Measurements from ENCODE around the gene ZNF670.

Gene ZNF670

DNA sequence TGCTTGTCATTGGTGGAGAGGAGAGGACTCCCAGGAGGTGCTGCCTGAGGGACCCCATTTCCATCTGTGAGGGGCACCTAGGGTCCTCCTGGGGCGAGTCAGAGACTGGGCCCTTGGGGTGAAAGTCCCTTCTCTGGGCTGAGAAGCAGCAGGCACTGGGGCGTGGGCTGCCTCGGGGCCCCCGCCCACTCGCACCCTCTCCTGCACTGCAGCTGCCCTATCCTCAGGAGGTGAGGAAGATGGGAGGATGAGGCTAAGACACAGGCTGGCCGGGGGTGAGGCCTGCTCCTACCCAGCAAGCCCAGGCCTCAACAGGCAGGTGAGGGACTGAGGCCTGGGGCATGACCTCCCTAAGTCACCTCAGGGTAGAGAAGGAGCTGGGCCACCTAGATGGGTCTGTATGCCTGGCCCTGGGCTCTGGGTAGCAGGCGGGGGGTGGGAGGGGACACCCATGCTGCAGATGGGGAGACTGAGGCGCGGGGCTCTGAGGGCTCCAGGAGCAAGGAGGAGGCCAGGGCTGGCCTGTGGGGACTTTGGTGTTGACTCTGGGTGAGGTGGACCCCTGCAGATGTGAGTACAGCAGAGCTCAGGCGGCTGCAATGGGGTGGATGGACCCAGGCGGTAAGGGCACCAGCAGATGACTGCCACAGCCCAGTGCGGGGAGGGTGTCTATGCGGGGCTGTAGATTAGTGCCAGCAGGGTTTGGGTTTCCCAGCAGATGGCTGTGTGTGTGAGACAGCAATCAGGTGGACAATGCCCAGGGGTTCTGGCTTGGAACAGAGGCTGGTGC lies 35.9 kb upstream of the ZNF670 start:
- no peaks in the 10 kb centered on the region for H3K9me3 ChIP-seq (ENCODE audit: control insufficient read depth, low read length)
- no peak overlapping the region for H3K4me3 ChIP-seq (ENCODE audit: insufficient read depth, low read depth, low read length)
- 89 to 92% methylated on average over 13 of the region's 13 CpGs for WGBS, 2 experiments

DNA sequence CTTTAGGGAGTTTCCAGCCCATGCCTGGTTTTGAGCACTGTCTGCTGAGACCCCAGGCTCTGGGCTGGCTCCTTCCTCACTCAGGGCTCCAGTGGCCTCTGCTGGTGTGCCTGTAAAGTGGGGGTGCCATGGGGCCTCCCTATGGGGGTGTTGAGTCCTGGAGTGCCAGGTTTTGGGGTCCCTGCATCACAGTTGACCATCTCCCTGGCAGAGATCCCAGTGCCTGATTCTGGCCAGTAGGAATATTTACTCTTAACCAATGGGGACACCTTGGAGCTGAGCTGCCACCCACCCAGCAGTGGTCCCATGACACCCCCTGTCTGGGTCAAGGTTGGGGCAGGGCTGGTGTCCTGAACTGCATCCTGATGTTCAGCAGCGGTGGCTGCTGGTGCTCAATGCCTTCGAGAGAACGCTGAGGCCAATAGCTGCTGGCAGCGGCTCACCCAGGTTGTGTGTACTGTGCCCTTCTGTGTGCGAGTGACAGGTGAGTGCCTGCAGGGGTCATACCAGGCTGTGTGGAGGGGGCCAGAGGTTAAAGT lies 35.2 kb upstream of the ZNF670 start:
- Histone ChIP-seq H3K27me3 (ENCODE audit: control insufficient read depth, insufficient read depth, low read length, poor library complexity, severe bottlenecking) (peaks cover 35% of the 10 kb centered on the region), H3K36me3 (ENCODE audit: control insufficient read depth, insufficient read depth, low read length) (no peaks in the 10 kb centered on the region), H3K4me3 (ENCODE audit: insufficient read depth, low read depth, low read length) (no peak overlapping the region), H3K27ac (ENCODE audit: insufficient read depth, low read depth, low read length, poor library complexity, severe bottlenecking) (no peak overlapping the region), H3K9me3 (ENCODE audit: control insufficient read depth, low read length) (no peaks in the 10 kb centered on the region), H3K4me1 (ENCODE audit: control insufficient read depth, insufficient read depth, low read length) (no peaks in the 10 kb centered on the region)
- WGBS, 2 experiments, result 87 to 90% methylated on average over 5 of the region's 5 CpGs

More for the DNA sequence above, 35.9 kb upstream of the ZNF670 start:
- Histone ChIP-seq H3K36me3 (ENCODE audit: control insufficient read depth, insufficient read depth, low read length) (no peaks in the 10 kb centered on the region), H3K27me3 (ENCODE audit: control insufficient read depth, insufficient read depth, low read length, poor library complexity, severe bottlenecking) (peaks cover 35% of the 10 kb centered on the region), H3K4me1 (ENCODE audit: control insufficient read depth, insufficient read depth, low read length) (no peaks in the 10 kb centered on the region), H3K27ac (ENCODE audit: insufficient read depth, low read depth, low read length, poor library complexity, severe bottlenecking) (no peak overlapping the region)

DNA sequence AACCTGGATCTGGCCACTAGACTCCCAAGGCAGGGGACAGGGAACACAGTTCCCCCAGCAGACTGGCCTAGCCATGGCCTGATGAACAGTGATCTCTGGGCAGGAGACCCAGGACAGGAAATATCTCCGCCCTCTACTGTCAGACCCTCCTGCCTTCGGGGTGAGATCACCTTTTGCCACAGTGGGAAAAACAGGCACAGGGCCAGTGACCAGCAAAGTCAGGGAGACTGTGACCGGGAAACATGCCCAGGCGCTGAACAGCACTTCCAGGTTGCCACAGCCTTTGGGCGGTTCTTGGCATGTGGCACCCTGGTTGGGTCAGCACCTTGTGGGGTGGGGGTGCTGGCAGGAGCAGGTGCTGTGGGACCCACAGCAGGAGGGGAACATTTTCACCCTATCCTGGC lies 34.5 kb upstream of the ZNF670 start:
- no peaks in the 10 kb centered on the region for H3K4me1 ChIP-seq (ENCODE audit: control insufficient read depth, insufficient read depth, low read length)
- no peak overlapping the region for H3K4me3 ChIP-seq (ENCODE audit: insufficient read depth, low read depth, low read length)
- no peaks in the 10 kb centered on the region for H3K9me3 ChIP-seq (ENCODE audit: control insufficient read depth, low read length)
- 82 to 86% methylated on average over 5 of the region's 5 CpGs for WGBS, 2 experiments
- no peaks in the 10 kb centered on the region for H3K36me3 ChIP-seq (ENCODE audit: control insufficient read depth, insufficient read depth, low read length)
- H3K27ac ChIP-seq (ENCODE audit: insufficient read depth, low read depth, low read length, poor library complexity, severe bottlenecking), result no peak overlapping the region
- H3K27me3 ChIP-seq (ENCODE audit: control insufficient read depth, insufficient read depth, low read length, poor library complexity, severe bottlenecking), result peaks cover 35% of the 10 kb centered on the region

DNA sequence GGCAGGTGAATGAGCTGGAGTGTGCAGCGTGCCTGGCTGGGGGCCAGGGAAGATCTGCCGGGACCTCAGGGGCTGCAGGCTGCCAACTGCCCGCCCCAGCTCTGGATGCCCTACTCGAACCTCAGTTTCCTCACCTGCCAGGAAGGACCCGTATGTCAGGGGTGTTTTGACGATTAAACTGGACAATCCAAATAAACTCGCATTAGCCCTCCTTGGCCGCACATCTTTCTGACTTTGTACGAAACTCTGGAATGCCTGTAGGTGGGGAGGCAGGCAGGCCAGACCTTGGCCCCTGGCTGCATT lies 33.8 kb upstream of the ZNF670 start:
- peaks cover 35% of the 10 kb centered on the region for H3K27me3 ChIP-seq (ENCODE audit: control insufficient read depth, insufficient read depth, low read length, poor library complexity, severe bottlenecking)
- 60 to 68% methylated on average over 9 of the region's 9 CpGs for WGBS, 2 experiments
- H3K36me3 ChIP-seq (ENCODE audit: control insufficient read depth, insufficient read depth, low read length), result no peaks in the 10 kb centered on the region
- no peak overlapping the region for H3K27ac ChIP-seq (ENCODE audit: insufficient read depth, low read depth, low read length, poor library complexity, severe bottlenecking)
- H3K9me3 ChIP-seq (ENCODE audit: control insufficient read depth, low read length), result no peaks in the 10 kb centered on the region
- H3K4me3 ChIP-seq (ENCODE audit: insufficient read depth, low read depth, low read length), result peak overlapping the region; percentile 65
- H3K4me1 ChIP-seq (ENCODE audit: control insufficient read depth, insufficient read depth, low read length), result no peaks in the 10 kb centered on the region

DNA sequence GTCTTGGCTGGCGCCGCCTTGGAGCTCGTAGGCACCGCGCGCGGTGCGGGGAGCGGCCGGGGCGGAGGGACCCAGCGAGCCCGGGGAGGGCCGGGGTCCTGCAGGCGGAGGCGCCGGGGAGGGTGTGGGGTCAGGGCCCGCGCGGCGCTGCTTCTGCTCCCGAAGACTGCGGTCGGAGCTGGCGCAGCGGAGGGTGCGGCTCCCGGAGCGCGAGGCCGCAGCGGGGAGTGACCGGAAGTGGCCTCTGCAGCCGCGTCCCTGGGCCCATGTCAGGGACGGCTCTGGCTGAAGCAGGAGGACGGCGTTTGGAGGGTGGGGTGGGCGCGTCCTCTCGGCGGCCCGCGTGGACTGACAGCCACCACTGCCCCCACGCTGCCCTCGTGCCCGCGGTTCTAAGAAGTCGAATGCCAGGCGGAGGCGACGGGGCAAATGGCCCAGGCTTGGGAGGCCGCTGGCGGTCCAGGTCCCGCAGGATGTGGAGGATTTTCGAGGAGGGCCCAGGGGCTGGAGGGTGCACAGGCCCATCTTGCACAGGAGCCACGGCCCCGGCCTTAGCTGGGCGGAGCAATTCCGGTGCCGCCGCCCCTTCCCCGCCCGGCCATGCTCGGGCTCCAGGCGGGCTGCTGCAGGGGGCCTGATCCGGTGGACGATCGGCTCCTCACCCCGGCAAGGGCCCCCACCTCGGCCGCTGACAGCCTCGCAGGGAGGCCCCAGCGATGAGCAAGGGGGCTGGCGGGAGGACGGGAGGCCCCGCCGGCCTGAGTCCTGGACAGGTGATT lies 33.3 kb upstream of the ZNF670 start:
- Histone ChIP-seq H3K4me3 (ENCODE audit: insufficient read depth, low read depth, low read length) (peak overlapping the region; percentile 65), H3K27ac (ENCODE audit: insufficient read depth, low read depth, low read length, poor library complexity, severe bottlenecking) (no peak overlapping the region), H3K4me1 (ENCODE audit: control insufficient read depth, insufficient read depth, low read length) (no peaks in the 10 kb centered on the region), H3K36me3 (ENCODE audit: control insufficient read depth, insufficient read depth, low read length) (no peaks in the 10 kb centered on the region), H3K9me3 (ENCODE audit: control insufficient read depth, low read length) (no peaks in the 10 kb centered on the region), H3K27me3 (ENCODE audit: control insufficient read depth, insufficient read depth, low read length, poor library complexity, severe bottlenecking) (peaks cover 35% of the 10 kb centered on the region)
- 1% methylated on average over 78 of the region's 78 CpGs for WGBS, 2 experiments

DNA sequence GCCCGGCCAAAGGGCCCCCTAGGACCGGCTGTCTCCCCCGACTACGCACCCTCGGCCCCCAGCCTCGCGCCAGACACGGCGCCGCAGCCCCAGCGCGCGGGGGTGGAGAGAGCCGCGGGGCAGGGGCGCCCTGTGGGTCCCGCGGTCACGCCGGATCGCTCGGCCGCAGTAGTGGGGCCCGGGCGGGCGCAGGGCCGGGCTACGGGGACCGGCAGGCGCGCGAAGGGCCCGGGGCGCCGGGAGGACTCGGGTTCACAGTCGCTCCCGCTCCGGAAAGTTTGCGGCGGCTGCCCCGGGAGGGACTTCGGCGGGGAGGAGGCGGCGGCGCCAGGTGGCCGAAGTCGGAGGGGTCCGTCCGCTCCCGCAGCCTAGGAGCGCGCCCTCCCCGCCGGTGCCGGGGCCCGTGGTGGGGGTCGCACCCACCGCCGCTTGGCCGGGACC lies 32.7 kb upstream of the ZNF670 start:
- Histone ChIP-seq H3K4me1 (ENCODE audit: control insufficient read depth, insufficient read depth, low read length) (no peaks in the 10 kb centered on the region), H3K27ac (ENCODE audit: insufficient read depth, low read depth, low read length, poor library complexity, severe bottlenecking) (no peak overlapping the region), H3K9me3 (ENCODE audit: control insufficient read depth, low read length) (no peaks in the 10 kb centered on the region), H3K27me3 (ENCODE audit: control insufficient read depth, insufficient read depth, low read length, poor library complexity, severe bottlenecking) (peaks cover 35% of the 10 kb centered on the region), H3K36me3 (ENCODE audit: control insufficient read depth, insufficient read depth, low read length) (no peaks in the 10 kb centered on the region), H3K4me3 (ENCODE audit: insufficient read depth, low read depth, low read length) (peak overlapping the region; percentile 65)
- 1% methylated on average over 62 of the region's 62 CpGs for WGBS, 2 experiments

DNA sequence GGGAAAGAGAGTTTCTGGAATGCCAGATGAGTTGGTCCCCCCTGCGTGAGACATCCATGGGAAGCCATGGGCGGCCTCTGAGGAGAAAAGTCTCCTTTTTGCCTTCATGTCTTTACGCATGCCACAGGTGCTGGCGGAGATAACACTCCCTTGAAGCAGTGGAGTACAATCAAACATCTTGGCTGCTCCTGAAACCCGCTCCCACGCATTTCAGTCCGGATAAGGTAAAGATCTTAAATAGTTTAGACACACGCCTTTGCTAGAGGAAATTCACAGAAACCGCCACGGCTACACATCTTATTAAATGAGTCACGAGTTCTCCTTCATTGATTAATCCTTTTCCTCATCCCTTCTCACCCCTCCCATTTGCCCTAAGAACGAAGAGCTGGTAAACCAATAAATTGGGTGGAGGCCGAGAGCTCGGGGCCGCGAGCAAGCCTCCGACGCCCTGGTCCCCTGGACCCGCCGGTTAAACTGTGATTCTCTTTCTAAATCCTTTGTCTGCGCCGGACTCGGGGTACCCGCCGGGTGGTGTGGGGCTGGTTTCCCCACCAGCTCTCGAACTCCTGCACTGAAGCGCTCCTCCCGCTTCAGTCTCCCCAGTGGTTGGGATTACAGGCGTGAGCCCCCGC lies 32.1 kb upstream of the ZNF670 start:
- Histone ChIP-seq H3K27ac (ENCODE audit: insufficient read depth, low read depth, low read length, poor library complexity, severe bottlenecking) (no peak overlapping the region), H3K36me3 (ENCODE audit: control insufficient read depth, insufficient read depth, low read length) (no peaks in the 10 kb centered on the region), H3K4me3 (ENCODE audit: insufficient read depth, low read depth, low read length) (peak overlapping the region; percentile 65), H3K4me1 (ENCODE audit: control insufficient read depth, insufficient read depth, low read length) (no peaks in the 10 kb centered on the region), H3K9me3 (ENCODE audit: control insufficient read depth, low read length) (no peaks in the 10 kb centered on the region), H3K27me3 (ENCODE audit: control insufficient read depth, insufficient read depth, low read length, poor library complexity, severe bottlenecking) (peaks cover 35% of the 10 kb centered on the region)
- 30 to 33% methylated on average over 30 of the region's 30 CpGs for WGBS, 2 experiments

DNA sequence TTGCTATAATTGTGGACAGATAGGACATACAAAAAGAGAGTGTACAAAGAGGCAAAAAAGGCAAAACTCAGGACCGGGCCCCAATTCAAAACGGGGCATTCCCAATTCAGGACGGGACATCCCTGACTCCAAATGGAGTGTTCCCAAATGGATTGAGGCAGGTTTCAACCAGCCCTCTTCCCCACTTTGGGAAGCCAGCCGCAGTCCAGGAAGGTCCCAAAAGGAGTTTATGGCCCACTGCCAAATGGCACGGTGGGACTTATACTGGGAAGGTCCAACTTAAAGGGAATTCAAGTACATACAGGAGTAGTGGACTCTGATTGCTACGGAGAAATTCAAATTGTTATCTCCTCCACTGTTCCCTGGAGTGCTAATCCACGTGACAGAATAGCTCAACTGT lies 29.1 kb upstream of the ZNF670 start:
- Histone ChIP-seq H3K4me1 (ENCODE audit: control insufficient read depth, insufficient read depth, low read length) (no peaks in the 10 kb centered on the region), H3K36me3 (ENCODE audit: control insufficient read depth, insufficient read depth, low read length) (no peaks in the 10 kb centered on the region), H3K4me3 (ENCODE audit: insufficient read depth, low read depth, low read length) (no peak overlapping the region), H3K27me3 (ENCODE audit: control insufficient read depth, insufficient read depth, low read length, poor library complexity, severe bottlenecking) (peaks cover 32% of the 10 kb centered on the region), H3K9me3 (ENCODE audit: control insufficient read depth, low read length) (no peaks in the 10 kb centered on the region), H3K27ac (ENCODE audit: insufficient read depth, low read depth, low read length, poor library complexity, severe bottlenecking) (no peak overlapping the region)
- WGBS, 2 experiments, result 90 to 91% methylated on average over 7 of the region's 7 CpGs

DNA sequence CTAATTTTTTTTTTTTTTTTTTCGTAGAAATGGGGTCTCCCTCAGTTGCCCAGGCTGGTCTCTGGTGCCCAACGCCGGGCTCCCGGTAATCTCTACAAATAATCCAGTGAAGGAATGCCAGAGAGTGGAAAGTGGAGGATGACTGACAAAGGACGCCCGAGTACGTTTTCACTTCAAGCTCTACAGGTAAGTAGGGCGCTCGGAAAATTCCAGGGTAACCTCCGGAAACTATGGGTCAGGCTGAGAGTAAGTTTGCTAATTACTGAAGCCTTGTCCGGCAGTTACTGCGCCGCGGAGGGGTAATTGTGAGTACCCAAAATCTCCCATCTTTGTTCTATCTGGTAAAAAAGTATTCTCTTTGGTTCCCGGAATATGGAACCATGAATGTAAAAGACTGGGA lies 27.4 kb upstream of the ZNF670 start:
- 91 to 96% methylated on average over 15 of the region's 15 CpGs for WGBS, 2 experiments

DNA sequence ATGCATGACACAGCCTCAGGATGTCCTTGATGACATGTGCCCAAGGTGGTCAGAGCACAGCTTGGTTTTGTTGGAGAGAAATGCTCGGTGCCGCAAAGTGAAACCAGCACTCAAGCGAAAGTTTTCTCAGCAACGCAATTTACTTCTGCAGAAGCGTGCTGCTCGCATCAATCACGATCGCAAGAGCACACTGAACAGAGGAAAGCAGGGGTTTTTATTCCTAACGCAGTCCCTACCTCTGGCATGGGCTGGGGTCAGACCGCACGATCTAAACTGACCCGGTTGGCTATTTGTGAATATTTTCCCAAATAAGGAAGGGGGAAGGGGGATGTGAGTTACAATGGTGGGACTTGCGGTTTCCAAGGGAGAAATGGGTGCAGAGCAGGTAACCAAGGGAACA lies 26.4 kb upstream of the ZNF670 start:
- no peak overlapping the region for H3K4me3 ChIP-seq (ENCODE audit: insufficient read depth, low read depth, low read length)
- H3K9me3 ChIP-seq (ENCODE audit: control insufficient read depth, low read length), result no peaks in the 10 kb centered on the region
- H3K36me3 ChIP-seq (ENCODE audit: control insufficient read depth, insufficient read depth, low read length), result peaks cover 24% of the 10 kb centered on the region
- WGBS, 2 experiments, result 91 to 92% methylated on average over 13 of the region's 13 CpGs
- no peak overlapping the region for H3K27ac ChIP-seq (ENCODE audit: insufficient read depth, low read depth, low read length, poor library complexity, severe bottlenecking)
- peaks cover 5% of the 10 kb centered on the region for H3K27me3 ChIP-seq (ENCODE audit: control insufficient read depth, insufficient read depth, low read length, poor library complexity, severe bottlenecking)
- H3K4me1 ChIP-seq (ENCODE audit: control insufficient read depth, insufficient read depth, low read length), result no peaks in the 10 kb centered on the region

More for the DNA sequence above, 27.4 kb upstream of the ZNF670 start:
- Histone ChIP-seq H3K27me3 (ENCODE audit: control insufficient read depth, insufficient read depth, low read length, poor library complexity, severe bottlenecking) (peaks cover 15% of the 10 kb centered on the region), H3K4me1 (ENCODE audit: control insufficient read depth, insufficient read depth, low read length) (no peaks in the 10 kb centered on the region), H3K27ac (ENCODE audit: insufficient read depth, low read depth, low read length, poor library complexity, severe bottlenecking) (no peak overlapping the region), H3K36me3 (ENCODE audit: control insufficient read depth, insufficient read depth, low read length) (peaks cover 15% of the 10 kb centered on the region), H3K4me3 (ENCODE audit: insufficient read depth, low read depth, low read length) (no peak overlapping the region), H3K9me3 (ENCODE audit: control insufficient read depth, low read length) (no peaks in the 10 kb centered on the region)
